Measurements from ENCODE around the gene AGAP1.

- TF ChIP-seq CTCF (IDR thresholded peaks at IDR 0.05) (no peak), POLR2A (IDR thresholded peaks at IDR 0.05) (no peak)
Measured at GRCh38 chr2:235596272-235596671, 102.4 kb downstream of the AGAP1 start.
